HUES48 (cell line): ENCODE measurements around the gene IFNG.
"Not testable (repeated sequence)": the region's sequence is repeated elsewhere in the genome, so short reads cannot be mapped to it uniquely, and the experiment has no call there.

Experiments
- H3K27ac ChIP-seq: one replicate; pipeline ENCODE4 v1.7.0; 2013; ENCODE audit warnings: low read depth, low read length, inconsistent platforms
- H3K27me3 ChIP-seq: 2 replicates; pipeline ENCODE4 v1.6.1; 2013; ENCODE audit warnings: mild to moderate bottlenecking, low read length; ENCODE audit not compliant: control insufficient read depth, insufficient read depth
- H3K36me3 ChIP-seq: 2 replicates; pipeline ENCODE4 v1.6.1; 2013; ENCODE audit warnings: low read length; ENCODE audit not compliant: control insufficient read depth, insufficient read depth
- H3K4me1 ChIP-seq: 2 replicates; pipeline ENCODE4 v1.6.1; 2013; ENCODE audit warnings: mild to moderate bottlenecking, low read length; ENCODE audit not compliant: control insufficient read depth, insufficient read depth
- H3K4me3 ChIP-seq: 2 replicates; pipeline ENCODE4 v1.5.1; 2013; ENCODE audit warnings: mild to moderate bottlenecking, low read depth, low read length
- H3K9ac ChIP-seq: 2 replicates; pipeline ENCODE4 v1.6.1; 2013; ENCODE audit warnings: mild to moderate bottlenecking, low read depth, low read length, moderate library complexity
- H3K9me3 ChIP-seq: 2 replicates; pipeline ENCODE4 v1.6.1; 2013; ENCODE audit warnings: low read length; ENCODE audit not compliant: control insufficient read depth, insufficient read depth

IFNG gene

DNA sequence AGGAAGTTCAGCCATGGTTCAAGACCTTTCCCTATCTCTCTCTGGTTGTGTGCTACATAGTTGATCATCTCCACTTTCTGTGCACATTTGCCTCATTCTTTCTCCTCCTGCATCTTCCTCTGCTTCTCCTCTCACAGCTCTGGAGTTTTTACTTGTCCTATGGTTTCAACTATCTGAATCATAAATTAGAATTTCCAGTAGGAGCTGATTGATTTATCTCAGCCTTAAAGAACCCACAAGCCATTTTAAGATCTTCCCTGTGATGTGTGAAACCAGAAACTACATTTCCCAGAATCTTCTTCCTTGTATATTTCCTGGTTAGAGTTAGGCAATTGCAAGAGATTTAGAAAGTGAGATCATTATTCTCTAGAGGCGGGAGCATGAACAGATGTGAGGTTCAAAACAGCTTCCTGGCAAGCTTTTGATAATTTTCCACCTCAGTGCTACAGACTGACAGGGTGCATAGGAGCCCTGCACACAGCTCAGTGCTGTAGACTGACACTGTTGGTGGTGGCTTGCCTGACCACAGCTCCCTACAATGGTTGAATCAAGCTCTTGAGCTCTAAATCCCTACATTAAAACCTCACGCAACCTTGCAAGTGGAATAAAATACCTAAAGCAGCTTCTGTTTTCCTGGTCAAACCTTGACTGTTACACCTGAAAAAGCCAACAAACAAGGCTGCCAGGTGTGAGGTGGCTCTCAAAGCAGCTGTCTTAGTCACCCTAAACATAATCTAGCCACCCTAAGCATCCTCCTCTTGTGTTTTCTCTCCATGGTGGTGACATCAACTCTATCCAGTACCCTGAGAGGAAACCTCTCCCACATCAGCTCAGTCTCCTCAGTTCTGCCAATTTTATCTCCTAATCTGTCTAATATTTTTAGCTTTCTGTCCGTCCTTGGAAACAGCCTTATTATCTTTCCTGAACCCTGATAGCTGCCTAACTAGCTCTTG lies 21.5 kb upstream of the IFNG start:
- Histone ChIP-seq H3K36me3 (no peaks in the 10 kb centered on the region), H3K9ac (no peak overlapping the region), H3K27me3 (no peaks in the 10 kb centered on the region), H3K4me3 (no peak overlapping the region), H3K9me3 (no peaks in the 10 kb centered on the region), H3K27ac (no peak overlapping the region), H3K4me1 (no peaks in the 10 kb centered on the region)

DNA sequence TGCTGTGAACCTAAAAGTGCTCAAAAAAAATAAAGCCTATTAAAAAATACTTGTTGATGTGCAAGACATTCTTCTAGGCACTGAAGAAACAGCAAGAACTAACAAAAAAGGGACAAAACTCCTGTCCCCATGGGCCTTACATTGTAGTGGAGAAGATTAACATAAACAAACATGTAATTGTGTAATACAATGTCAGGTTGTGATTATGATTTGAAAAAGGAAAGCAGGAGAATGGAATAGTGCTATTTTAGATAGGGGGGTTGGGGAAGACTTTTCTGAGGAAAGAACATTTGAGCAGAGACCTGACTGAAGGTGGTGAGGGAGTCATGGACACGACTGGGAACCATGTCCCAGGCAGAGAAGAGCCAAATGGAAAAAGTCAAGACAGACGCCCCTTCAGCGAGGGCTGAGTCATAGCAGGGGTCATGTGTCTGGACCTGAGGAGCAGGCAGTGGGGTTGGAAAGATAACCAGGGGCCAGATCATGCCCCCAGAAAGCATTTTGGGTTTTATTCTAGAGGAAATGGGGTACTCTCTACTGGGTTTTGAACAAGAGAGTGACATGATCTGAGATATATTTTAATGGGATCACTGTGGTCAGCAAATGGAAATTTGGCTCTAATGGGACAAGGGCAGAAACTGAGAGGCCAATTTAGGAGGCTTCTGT lies 19.4 kb upstream of the IFNG start:
- Histone ChIP-seq H3K27me3 (no peaks in the 10 kb centered on the region), H3K4me1 (no peaks in the 10 kb centered on the region), H3K36me3 (no peaks in the 10 kb centered on the region), H3K9ac (no peak overlapping the region), H3K9me3 (no peaks in the 10 kb centered on the region), H3K27ac (no peak overlapping the region), H3K4me3 (no peak overlapping the region)

DNA sequence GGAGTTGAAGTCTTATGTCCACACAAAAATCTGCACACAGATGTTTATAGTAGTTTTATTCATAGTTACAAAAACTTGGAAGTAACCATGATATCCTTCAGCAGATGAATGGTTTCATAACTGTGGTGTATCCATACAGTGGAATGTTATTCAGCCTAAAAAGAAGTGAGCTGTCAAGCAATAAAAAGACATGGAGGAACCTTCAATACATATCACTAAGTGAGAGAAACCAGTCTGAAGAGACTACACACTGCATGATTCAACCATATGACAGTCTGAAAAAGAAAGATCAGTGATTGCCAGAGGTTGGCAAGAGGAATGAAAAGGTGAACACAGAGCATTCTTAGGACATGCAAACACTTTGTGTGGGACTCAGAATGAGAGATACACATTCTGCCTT lies 18.6 kb upstream of the IFNG start:
- Histone ChIP-seq H3K9ac (no peak overlapping the region), H3K27me3 (no peaks in the 10 kb centered on the region), H3K27ac (no peak overlapping the region), H3K4me3 (no peak overlapping the region), H3K36me3 (no peaks in the 10 kb centered on the region), H3K9me3 (no peaks in the 10 kb centered on the region), H3K4me1 (no peaks in the 10 kb centered on the region)

DNA sequence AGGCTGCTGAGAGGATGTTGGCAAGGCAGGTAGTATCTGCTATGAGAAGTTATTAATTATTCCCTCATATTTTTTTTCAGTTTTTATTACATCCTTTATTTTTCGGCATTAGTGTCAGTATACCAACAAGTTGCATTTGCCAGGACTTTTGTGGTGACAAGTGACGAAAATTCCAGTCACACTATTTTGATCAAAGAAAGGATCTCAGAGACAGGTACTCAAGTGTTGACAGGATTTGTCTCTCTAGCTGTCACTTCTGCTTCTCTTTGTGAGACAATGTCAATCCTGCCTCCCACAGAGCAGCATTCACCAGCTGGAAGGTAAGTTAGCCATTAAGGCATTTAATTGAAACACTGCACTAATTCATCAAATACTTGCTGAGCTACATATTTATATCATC lies 18.0 kb upstream of the IFNG start:
- no peaks in the 10 kb centered on the region for H3K27me3 ChIP-seq
- H3K36me3 ChIP-seq: no peaks in the 10 kb centered on the region
- H3K4me1 ChIP-seq: no peaks in the 10 kb centered on the region
- no peaks in the 10 kb centered on the region for H3K9me3 ChIP-seq
- no peak overlapping the region for H3K9ac ChIP-seq
- no peak overlapping the region for H3K27ac ChIP-seq
- H3K4me3 ChIP-seq: no peak overlapping the region

DNA sequence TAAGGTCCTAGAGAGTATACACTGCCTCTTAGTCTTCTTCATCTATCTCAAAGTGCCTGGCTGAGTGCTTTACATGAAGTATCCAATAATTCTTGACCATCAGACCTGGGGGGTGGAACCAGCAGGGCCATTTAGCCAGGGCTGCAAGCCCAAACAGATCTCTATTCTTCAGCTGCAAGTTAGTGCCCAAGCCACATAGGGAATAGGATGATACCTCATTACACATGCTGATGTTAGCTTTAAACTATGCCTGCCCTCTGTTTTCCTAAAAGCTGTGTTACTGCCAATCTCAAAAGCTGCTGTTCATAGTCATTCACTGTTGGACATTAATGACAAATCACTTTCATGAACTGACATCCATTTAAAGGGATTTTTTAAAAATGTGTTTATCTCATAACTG lies 16.7 kb upstream of the IFNG start:
- Histone ChIP-seq H3K9ac (no peak overlapping the region), H3K27me3 (no peaks in the 10 kb centered on the region), H3K9me3 (no peaks in the 10 kb centered on the region), H3K4me3 (no peak overlapping the region), H3K4me1 (no peaks in the 10 kb centered on the region), H3K36me3 (no peaks in the 10 kb centered on the region), H3K27ac (no peak overlapping the region)

DNA sequence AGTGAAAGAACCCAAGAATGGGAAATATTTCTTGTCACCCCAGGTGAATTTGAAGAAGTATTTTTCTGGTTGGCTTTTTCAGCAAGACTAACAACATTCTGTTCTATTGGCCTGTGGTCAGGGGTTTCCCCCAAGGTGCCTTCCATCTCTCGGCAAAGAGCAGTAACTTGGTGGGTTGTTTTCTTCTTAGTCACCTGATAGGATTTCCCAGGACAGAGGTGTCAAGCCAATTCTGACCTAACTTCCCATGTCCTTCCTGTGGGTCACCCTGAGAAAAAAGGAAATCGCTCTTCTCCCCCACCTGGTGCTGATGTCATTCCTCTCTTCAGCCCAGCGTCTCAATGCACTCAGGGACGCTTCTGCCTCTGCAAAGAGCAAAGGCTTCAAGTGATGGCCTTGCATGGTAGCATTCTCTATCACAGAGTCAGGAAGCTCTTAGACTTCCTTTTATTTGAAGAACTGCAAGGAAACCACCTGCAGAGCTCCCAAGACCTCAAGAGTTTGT lies 16.1 kb upstream of the IFNG start:
- Histone ChIP-seq H3K4me1 (no peaks in the 10 kb centered on the region), H3K9me3 (no peaks in the 10 kb centered on the region), H3K27me3 (no peaks in the 10 kb centered on the region), H3K4me3 (no peak overlapping the region), H3K9ac (no peak overlapping the region), H3K27ac (no peak overlapping the region), H3K36me3 (no peaks in the 10 kb centered on the region)

DNA sequence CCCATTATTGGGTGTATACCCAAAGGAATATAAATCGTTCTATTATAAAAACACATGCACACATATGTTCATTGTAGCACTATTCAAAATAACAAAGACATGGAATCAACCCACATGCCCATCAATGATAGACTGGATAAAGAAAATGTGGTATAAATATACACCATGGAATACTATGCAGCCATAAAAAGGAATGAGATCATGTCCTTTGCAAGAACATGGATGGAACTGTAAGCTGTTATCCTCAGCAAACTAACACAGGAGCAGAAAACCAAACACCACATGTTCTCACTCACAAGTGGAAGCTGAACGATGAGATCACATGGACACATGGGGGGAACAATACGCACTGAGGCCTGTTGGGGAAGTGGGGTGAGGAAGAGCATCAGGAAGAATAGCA lies 15.2 kb upstream of the IFNG start:
- H3K4me3 ChIP-seq, H3K9me3 ChIP-seq, H3K4me1 ChIP-seq, H3K36me3 ChIP-seq, H3K9ac ChIP-seq, H3K27me3 ChIP-seq, H3K27ac ChIP-seq: not testable (repeated sequence)

DNA sequence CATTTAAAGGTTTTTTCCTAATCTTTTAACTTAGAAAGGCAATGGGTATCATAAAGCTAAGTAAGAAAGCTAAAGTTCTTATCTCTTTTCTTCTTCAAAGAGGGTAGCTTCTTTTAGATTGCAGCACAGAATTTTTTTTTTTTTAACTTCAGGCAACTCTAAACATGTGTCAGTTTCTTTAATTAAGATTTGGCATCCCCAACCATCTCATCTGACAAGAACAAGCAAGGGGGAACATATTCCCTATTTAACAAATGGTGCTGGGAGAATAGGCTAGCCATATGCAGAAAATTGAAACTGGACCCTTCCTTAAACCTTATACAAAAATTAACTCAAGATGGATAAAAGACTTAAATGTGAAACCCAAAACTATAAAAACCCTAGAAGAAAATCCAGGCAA lies 14.3 kb upstream of the IFNG start:
- no peaks in the 10 kb centered on the region for H3K36me3 ChIP-seq
- H3K4me3 ChIP-seq: no peak overlapping the region
- H3K4me1 ChIP-seq: no peaks in the 10 kb centered on the region

DNA sequence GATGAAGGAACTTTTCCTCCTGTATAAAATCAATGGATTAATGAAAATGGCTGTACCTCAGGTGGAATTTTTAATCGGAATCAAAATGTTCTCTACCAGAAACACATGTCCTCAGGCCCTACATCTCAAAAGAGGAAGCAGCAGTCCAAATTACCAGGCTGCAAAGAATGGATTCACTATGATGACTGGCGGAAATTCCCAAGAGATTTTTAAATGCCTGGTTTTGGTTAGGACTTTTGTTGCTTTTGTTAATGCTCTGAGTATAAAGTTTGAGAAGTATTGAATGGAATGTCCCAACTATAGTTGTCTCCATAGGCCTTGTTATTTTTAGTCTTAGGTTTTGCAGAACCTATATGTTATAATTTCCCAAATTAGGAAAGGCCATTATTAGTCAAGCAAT lies 11.2 kb upstream of the IFNG start:
- Histone ChIP-seq H3K4me1 (no peaks in the 10 kb centered on the region), H3K4me3 (no peak overlapping the region), H3K36me3 (no peaks in the 10 kb centered on the region), H3K27ac (no peak overlapping the region), H3K9ac (no peak overlapping the region), H3K9me3 (no peaks in the 10 kb centered on the region), H3K27me3 (no peaks in the 10 kb centered on the region)

More for the DNA sequence above, 14.3 kb upstream of the IFNG start:
- no peak overlapping the region for H3K9ac ChIP-seq
- H3K27me3 ChIP-seq: no peaks in the 10 kb centered on the region
- H3K9me3 ChIP-seq: no peaks in the 10 kb centered on the region
- H3K27ac ChIP-seq: no peak overlapping the region

DNA sequence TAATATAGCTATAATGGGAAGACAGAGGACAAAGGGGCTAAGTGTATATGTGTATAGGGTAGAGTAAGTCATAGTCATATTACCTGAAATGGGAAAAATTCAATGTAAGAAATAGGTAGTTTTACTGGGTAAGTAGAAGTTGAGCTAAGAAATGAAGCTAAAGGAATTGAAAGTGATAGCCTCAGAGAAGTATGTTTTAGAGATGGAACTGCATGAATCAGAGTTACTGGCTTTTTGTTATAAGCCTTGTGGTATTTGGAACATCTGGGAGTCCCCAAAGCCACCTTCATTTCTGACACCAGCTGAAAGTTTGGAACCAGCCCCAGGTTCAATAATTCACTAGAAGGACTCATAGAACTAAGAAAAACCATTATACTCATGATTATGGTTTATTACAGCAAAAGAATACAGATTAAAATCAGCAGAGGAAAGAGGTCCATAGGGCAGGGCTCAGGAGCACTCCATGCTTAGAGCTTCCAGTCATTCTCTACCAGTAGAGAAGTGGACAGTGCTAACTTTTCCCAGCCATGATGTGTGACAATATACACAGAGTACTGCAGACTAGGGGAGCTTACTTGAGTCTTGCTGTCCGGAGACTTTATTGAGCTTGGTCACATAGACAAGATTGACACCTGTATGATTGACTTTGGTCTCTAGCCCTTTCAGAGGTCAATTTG lies 9.8 kb upstream of the IFNG start:
- Histone ChIP-seq H3K9me3 (no peaks in the 10 kb centered on the region), H3K4me1 (no peaks in the 10 kb centered on the region), H3K9ac (no peak overlapping the region), H3K4me3 (no peak overlapping the region), H3K36me3 (no peaks in the 10 kb centered on the region), H3K27ac (no peak overlapping the region), H3K27me3 (no peaks in the 10 kb centered on the region)
